Spleen (tissue), 11 donors: Measurements from ENCODE around the gene VPS35L. TPM values are rescaled to one million over a fixed set of nuclear protein-coding genes. Genes with fewer than 3 reads are reported as not detected.

ENCODE experiments used
- DNase-seq: peaks from one replicate; pipeline ENCODE4 v3.0.0-alpha.2; 2020
- H3K27ac ChIP-seq, 8 donors: fragments of 200-600 bp; sonication (generic) in 7 of 8; 1 replicate in 4 of 8; 2 replicates in 4 of 8; pipeline versions ENCODE4 v1.5.0 to v1.8.0; 2016 to 2021; ENCODE audit warnings: inconsistent platforms in 4 of 8, mild to moderate bottlenecking in 4 of 8, moderate library complexity in 1 of 8
- H3K27me3 ChIP-seq, 7 donors: fragments of 200-600 bp; sonication (generic) in 6 of 7; replicated peaks in 1 of 7; 1 replicate in 4 of 7; 2 replicates in 3 of 7; pipeline versions ENCODE4 v1.5.0 to v1.8.0; 2016 to 2021; ENCODE audit warnings: inconsistent platforms in 3 of 7, mild to moderate bottlenecking in 1 of 7
- H3K36me3 ChIP-seq, 6 donors: fragments of 200-600 bp; sonication (generic) in 5 of 6; 1 replicate in 4 of 6; 2 replicates in 2 of 6; pipeline versions ENCODE4 v1.5.0 to v1.8.0; 2016 to 2021; ENCODE audit warnings: inconsistent platforms in 2 of 6
- H3K4me1 ChIP-seq, 6 donors: fragments of 200-600 bp; sonication (generic) in 5 of 6; 1 replicate in 3 of 6; 2 replicates in 3 of 6; pipeline versions ENCODE4 v1.5.0 to v1.8.0; 2016 to 2021; ENCODE audit warnings: inconsistent platforms in 3 of 6
- H3K4me3 ChIP-seq, 8 donors: fragments of 200-600 bp; sonication (generic) in 7 of 8; 1 replicate in 4 of 8; 2 replicates in 4 of 8; pipeline versions ENCODE4 v1.5.0 to v1.8.0; 2016 to 2021; ENCODE audit warnings: inconsistent platforms in 4 of 8, mild to moderate bottlenecking in 4 of 8, moderate library complexity in 2 of 8
- H3K9me3 ChIP-seq, 8 donors: fragments of 200-600 bp; sonication (generic) in 7 of 8; 1 replicate in 4 of 8; 2 replicates in 4 of 8; pipeline versions ENCODE4 v1.5.0 to v1.8.0; 2016 to 2021; ENCODE audit warnings: inconsistent platforms in 4 of 8
- CTCF ChIP-seq, 11 experiments: fragments of 200-600 bp in 7 of 11; fragments of 450-650 bp in 4 of 11; sonication (generic) in 4 of 11; IDR thresholded peaks in 8 of 11; conservative IDR thresholded peaks in 3 of 11; 1 replicate in 7 of 11; 2 replicates in 4 of 11; pipeline versions ENCODE4 v1.4.0 to v1.8.0; 2016 to 2021; ENCODE audit warnings: antibody characterized with exemption in 11 of 11, inconsistent platforms in 4 of 11, mild to moderate bottlenecking in 1 of 11
- POLR2A ChIP-seq, 3 donors: fragments of 450-650 bp; IDR thresholded peaks; one replicate each; pipeline ENCODE4 v1.5.1; 2017; ENCODE audit warnings: antibody characterized with exemption in 3 of 3, mild to moderate bottlenecking in 1 of 3
- POLR2AphosphoS5 ChIP-seq, 3 donors: sonication (generic); formaldehyde crosslinking; IDR thresholded peaks; one replicate each; pipeline ENCODE4 v1.5.1; 2017; ENCODE audit warnings: antibody characterized with exemption in 3 of 3
- WGBS, 5 donors: extraction: QIAGEN DNeasy Blood & Tissue Kit in 3 of 5; methylation state at CpG; one replicate each; pipeline versions ENCODE4 v1.1.5 to v1.1.7; 2013 to 2018; 5-methylcytosine and 5-hydroxymethylcytosine counted together
- intact Hi-C: fragments of 100-400 bp; cut with DNase I; formaldehyde crosslinking; loops from one replicate; pipeline ENCODE4 v1.15.0; 2023; ENCODE audit warnings: low total_unique reads
- polyA plus RNA-seq, 3 donors: library from polyadenylated mRNA; stranded (reverse); fragments of 200-250 nt; gene quantifications; one replicate each; pipeline ENCODE4 v1.2.1, GENCODE V29; 2013
- total RNA-seq, 7 donors: library from RNA; depleted of rRNA in 3 of 7; stranded (reverse); fragments of >200 nt in 3 of 7; fragmentation: NEBNext Ultra II Directional in 4 of 7; extraction: Animal tissue kit (Norgen Biotek cat#: 25700) in 4 of 7; gene quantifications; one replicate each; pipeline versions ENCODE4 v1.1.0 to v1.2.1, GENCODE V29; 2016 to 2021
- donor health status: healthy with polysubstance abuse.
- donor health status: DM: no; HTN: no; CAD: no; lungs with moderate emphysema.
- donor health status: DM: no; HTN: no; CAD: no.
- donor health status: Bipolar disorder and iron deficiency.
- donor health status: healthy.
- donor health status: DM: no; HTN: no; CAD: no.
- donor health status: DM: yes; HTN: yes; CAD: no.

VPS35L gene
- total and polyA plus RNA-seq, 10 donors: 22.9 to 76.1 (median 58.0) TPM

GRCh38 chr16:19696328-19696727 lies 140.8 kb downstream of the VPS35L start:
- WGBS, 5 donors: 15 to 29% (median 18%) methylated on average over 10 of the region's 10 CpGs
- H3K36me3 ChIP-seq: peaks cover 0 to 82% (median 35%) of the 10 kb centered on the region in 6 donors
- intact Hi-C loops: no loop called here
- peak overlapping the region; percentile 27 to 74 (median 69) for H3K27ac ChIP-seq
- no peak overlapping the region for H3K4me3 ChIP-seq
- TF ChIP-seq POLR2A (IDR thresholded peaks at IDR 0.05) (no peak), POLR2AphosphoS5 (IDR thresholded peaks at IDR 0.05) (peak in 1 of 3 donors; percentile 54), CTCF (IDR thresholded peaks at IDR 0.05 in 8 of 11, conservative IDR thresholded peaks at IDR 0.05 in 3 of 11) (no peak)
- peak; percentile 73 for DNase-seq
- peaks cover 27 to 48% (median 31%) of the 10 kb centered on the region in 6 donors for H3K4me1 ChIP-seq
- no peaks in the 10 kb centered on the region for H3K27me3 ChIP-seq
- no peaks in the 10 kb centered on the region for H3K9me3 ChIP-seq

GRCh38 chr16:19696961-19697360 lies 141.5 kb downstream of the VPS35L start:
- peak; percentile 74 for DNase-seq
- WGBS, 5 donors: 91 to 95% (median 94%) methylated on average over 14 to 15 of the region's 15 CpGs
- Histone ChIP-seq H3K27ac (peak overlapping the region; percentile 1 to 74 (median 69)), H3K36me3 (peaks cover 0 to 82% (median 35%) of the 10 kb centered on the region in 6 donors), H3K4me1 (peaks cover 27 to 43% (median 31%) of the 10 kb centered on the region in 6 donors), H3K27me3 (no peaks in the 10 kb centered on the region), H3K4me3 (no peak overlapping the region), H3K9me3 (no peaks in the 10 kb centered on the region)
- intact Hi-C loops: no loop called here
- TF ChIP-seq POLR2AphosphoS5 (IDR thresholded peaks at IDR 0.05) (peak in 2 of 3 donors; percentile 29 to 57), CTCF (IDR thresholded peaks at IDR 0.05 in 8 of 11, conservative IDR thresholded peaks at IDR 0.05 in 3 of 11) (no peak)

- Histone ChIP-seq H3K27ac (peak overlapping the region in 7 of 8 donors; percentile 1 to 74 (median 68)), H3K4me3 (no peak overlapping the region), H3K36me3 (peaks cover 0 to 82% (median 37%) of the 10 kb centered on the region in 6 donors), H3K9me3 (no peaks in the 10 kb centered on the region), H3K4me1 (peaks cover 27 to 38% (median 31%) of the 10 kb centered on the region in 6 donors), H3K27me3 (no peaks in the 10 kb centered on the region)
- TF ChIP-seq CTCF (IDR thresholded peaks at IDR 0.05 in 8 of 11, conservative IDR thresholded peaks at IDR 0.05 in 3 of 11): no peak
- no peak for TF ChIP-seq POLR2A (IDR thresholded peaks at IDR 0.05)
- TF ChIP-seq POLR2AphosphoS5 (IDR thresholded peaks at IDR 0.05): no peak
- intact Hi-C loops: no loop called here
- 67 to 83% (median 76%) methylated on average over 6 to 8 of the region's 8 CpGs for WGBS, 5 donors
- peak; percentile 35 for DNase-seq
These were observed 142.3 kb downstream of the VPS35L start for GRCh38 chr16:19697756-19698318.
